Measurements from ENCODE around the gene FUBP3. TPM values are rescaled to one million over a fixed set of nuclear protein-coding genes. Genes with fewer than 3 reads are reported as not detected.

The FUBP3 gene
- total and polyA plus RNA-seq, 4 donors: 22.9 to 44.6 (median 35.1) TPM

- DNase-seq (no peak), ATAC-seq (ENCODE audit: insufficient read depth, low FRiP score) (no peak)
- 1 to 4% methylated on average over 15 of the region's 15 CpGs for WGBS, 2 donors
- Histone ChIP-seq H3K27me3 (ENCODE audit: control insufficient read depth in 3 of 3, insufficient read depth in 3 of 3, low read length in 2 of 3) (peaks cover 10 to 85% (median 66%) of the 10 kb centered on the region in 3 donors), H3K27ac (ENCODE audit: low read depth in 1 of 2, low read length in 1 of 2) (no peak overlapping the region), H3K4me3 (no peak overlapping the region), H3K4me1 (ENCODE audit: control insufficient read depth in 5 of 5, insufficient read depth in 5 of 5, low read length in 5 of 5) (peaks cover 0 to 28% (median 4%) of the 10 kb centered on the region in 5 donors), H3K9me3 (ENCODE audit: control insufficient read depth in 4 of 4, insufficient read depth in 3 of 4, low read length in 3 of 4) (peaks cover 0 to 7% (median 0%) of the 10 kb centered on the region in 4 donors), H3K36me3 (ENCODE audit: control insufficient read depth in 4 of 4, insufficient read depth in 4 of 4, low read length in 4 of 4) (no peaks in the 10 kb centered on the region), H3K9ac (ENCODE audit: insufficient read depth in 1 of 2, low read length in 2 of 2) (no peak overlapping the region)
- TF ChIP-seq, protein P1, sequence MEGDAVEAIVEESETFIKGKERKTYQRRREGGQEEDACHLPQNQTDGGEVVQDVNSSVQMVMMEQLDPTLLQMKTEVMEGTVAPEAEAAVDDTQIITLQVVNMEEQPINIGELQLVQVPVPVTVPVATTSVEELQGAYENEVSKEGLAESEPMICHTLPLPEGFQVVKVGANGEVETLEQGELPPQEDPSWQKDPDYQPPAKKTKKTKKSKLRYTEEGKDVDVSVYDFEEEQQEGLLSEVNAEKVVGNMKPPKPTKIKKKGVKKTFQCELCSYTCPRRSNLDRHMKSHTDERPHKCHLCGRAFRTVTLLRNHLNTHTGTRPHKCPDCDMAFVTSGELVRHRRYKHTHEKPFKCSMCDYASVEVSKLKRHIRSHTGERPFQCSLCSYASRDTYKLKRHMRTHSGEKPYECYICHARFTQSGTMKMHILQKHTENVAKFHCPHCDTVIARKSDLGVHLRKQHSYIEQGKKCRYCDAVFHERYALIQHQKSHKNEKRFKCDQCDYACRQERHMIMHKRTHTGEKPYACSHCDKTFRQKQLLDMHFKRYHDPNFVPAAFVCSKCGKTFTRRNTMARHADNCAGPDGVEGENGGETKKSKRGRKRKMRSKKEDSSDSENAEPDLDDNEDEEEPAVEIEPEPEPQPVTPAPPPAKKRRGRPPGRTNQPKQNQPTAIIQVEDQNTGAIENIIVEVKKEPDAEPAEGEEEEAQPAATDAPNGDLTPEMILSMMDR (IDR thresholded peaks at IDR 0.05; ENCODE audit: control extremely low read depth, extremely low read depth): no peak
Measured at GRCh38 chr9:130662970-130663257, 83.5 kb downstream of the FUBP3 start.

- no peaks in the 10 kb centered on the region for H3K36me3 ChIP-seq (ENCODE audit: control insufficient read depth in 4 of 4, insufficient read depth in 4 of 4, low read length in 4 of 4)
- TF ChIP-seq, protein P1 (IDR thresholded peaks at IDR 0.05; ENCODE audit: control extremely low read depth, extremely low read depth): no peak
- 1 to 2% methylated on average over 51 to 65 of the region's 65 CpGs for WGBS, 2 donors
- peaks cover 0 to 7% (median 0%) of the 10 kb centered on the region in 4 donors for H3K9me3 ChIP-seq (ENCODE audit: control insufficient read depth in 4 of 4, insufficient read depth in 3 of 4, low read length in 3 of 4)
- no peak overlapping the region for H3K4me3 ChIP-seq
- peaks cover 0 to 28% (median 4%) of the 10 kb centered on the region in 5 donors for H3K4me1 ChIP-seq (ENCODE audit: control insufficient read depth in 5 of 5, insufficient read depth in 5 of 5, low read length in 5 of 5)
- H3K27me3 ChIP-seq (ENCODE audit: control insufficient read depth in 3 of 3, insufficient read depth in 3 of 3, low read length in 2 of 3): peaks cover 10 to 85% (median 66%) of the 10 kb centered on the region in 3 donors
- DNase-seq (no peak), ATAC-seq (ENCODE audit: insufficient read depth, low FRiP score) (no peak)
- H3K9ac ChIP-seq (ENCODE audit: insufficient read depth in 1 of 2, low read length in 2 of 2): no peak overlapping the region
- no peak overlapping the region for H3K27ac ChIP-seq (ENCODE audit: low read depth in 1 of 2, low read length in 1 of 2)
Measured at GRCh38 chr9:130663258-130663976, 84.0 kb downstream of the FUBP3 start.

GRCh38 chr9:130663977-130664250 lies 84.5 kb downstream of the FUBP3 start:
- H3K27ac ChIP-seq (ENCODE audit: low read depth in 1 of 2, low read length in 1 of 2): no peak overlapping the region
- H3K27me3 ChIP-seq (ENCODE audit: control insufficient read depth in 3 of 3, insufficient read depth in 3 of 3, low read length in 2 of 3): peaks cover 10 to 82% (median 66%) of the 10 kb centered on the region in 3 donors
- DNase-seq (peak in 2 of 3 donors; percentile 38 to 40), ATAC-seq (ENCODE audit: insufficient read depth, low FRiP score) (no peak)
- H3K9ac ChIP-seq (ENCODE audit: insufficient read depth in 1 of 2, low read length in 2 of 2): no peak overlapping the region
- peaks cover 0 to 28% (median 4%) of the 10 kb centered on the region in 5 donors for H3K4me1 ChIP-seq (ENCODE audit: control insufficient read depth in 5 of 5, insufficient read depth in 5 of 5, low read length in 5 of 5)
- peaks cover 0 to 7% (median 0%) of the 10 kb centered on the region in 4 donors for H3K9me3 ChIP-seq (ENCODE audit: control insufficient read depth in 4 of 4, insufficient read depth in 3 of 4, low read length in 3 of 4)
- H3K4me3 ChIP-seq: no peak overlapping the region
- WGBS, 2 donors: 3 to 6% methylated on average over 16 to 19 of the region's 19 CpGs
- TF ChIP-seq, protein P1 (IDR thresholded peaks at IDR 0.05; ENCODE audit: control extremely low read depth, extremely low read depth): no peak
- no peaks in the 10 kb centered on the region for H3K36me3 ChIP-seq (ENCODE audit: control insufficient read depth in 4 of 4, insufficient read depth in 4 of 4, low read length in 4 of 4)
